WTC11 (cell line): ENCODE data around the gene SH3BP2.

Source experiments
- TF ChIP-seq, protein P1 (sequence below): sonication (generic); formaldehyde crosslinking; IDR thresholded peaks from 2 replicates; pipeline ENCODE4 v1.8.0; 2022; ENCODE audit warnings: mild to moderate bottlenecking, missing genetic modification reagents
- TF ChIP-seq, protein P2 (sequence below): fragments of 200-600 bp; IDR thresholded peaks from 2 replicates; pipeline ENCODE4 v1.8.0; 2022; ENCODE audit warnings: antibody characterized with exemption

DNA sequence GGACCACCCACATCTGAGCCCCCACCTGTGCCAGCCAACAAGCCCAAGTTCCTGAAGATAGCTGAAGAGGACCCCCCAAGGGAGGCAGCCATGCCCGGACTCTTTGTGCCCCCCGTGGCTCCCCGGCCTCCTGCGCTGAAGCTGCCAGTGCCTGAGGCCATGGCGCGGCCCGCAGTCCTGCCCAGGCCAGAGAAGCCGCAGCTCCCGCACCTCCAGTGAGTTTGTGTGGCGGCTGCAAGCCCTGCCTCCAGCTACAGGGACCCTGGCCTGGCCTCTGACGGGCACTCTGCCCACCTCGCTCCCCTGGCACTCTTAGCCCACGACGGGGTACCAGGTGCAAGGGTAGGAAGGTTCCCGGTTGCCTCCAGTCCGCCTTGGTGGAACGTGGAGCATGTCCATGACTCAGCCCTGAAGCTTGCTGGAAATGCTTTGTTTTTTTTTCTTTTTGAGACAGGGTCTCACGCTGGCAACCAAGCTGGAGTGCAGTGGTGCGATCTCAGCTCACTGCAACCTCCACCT, 37.1 kb downstream of the SH3BP2 start:
- TF ChIP-seq, protein P1, sequence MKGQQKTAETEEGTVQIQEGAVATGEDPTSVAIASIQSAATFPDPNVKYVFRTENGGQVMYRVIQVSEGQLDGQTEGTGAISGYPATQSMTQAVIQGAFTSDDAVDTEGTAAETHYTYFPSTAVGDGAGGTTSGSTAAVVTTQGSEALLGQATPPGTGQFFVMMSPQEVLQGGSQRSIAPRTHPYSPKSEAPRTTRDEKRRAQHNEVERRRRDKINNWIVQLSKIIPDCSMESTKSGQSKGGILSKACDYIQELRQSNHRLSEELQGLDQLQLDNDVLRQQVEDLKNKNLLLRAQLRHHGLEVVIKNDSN (CRISPR knock-in tag): no peak
- TF ChIP-seq, protein P2, sequence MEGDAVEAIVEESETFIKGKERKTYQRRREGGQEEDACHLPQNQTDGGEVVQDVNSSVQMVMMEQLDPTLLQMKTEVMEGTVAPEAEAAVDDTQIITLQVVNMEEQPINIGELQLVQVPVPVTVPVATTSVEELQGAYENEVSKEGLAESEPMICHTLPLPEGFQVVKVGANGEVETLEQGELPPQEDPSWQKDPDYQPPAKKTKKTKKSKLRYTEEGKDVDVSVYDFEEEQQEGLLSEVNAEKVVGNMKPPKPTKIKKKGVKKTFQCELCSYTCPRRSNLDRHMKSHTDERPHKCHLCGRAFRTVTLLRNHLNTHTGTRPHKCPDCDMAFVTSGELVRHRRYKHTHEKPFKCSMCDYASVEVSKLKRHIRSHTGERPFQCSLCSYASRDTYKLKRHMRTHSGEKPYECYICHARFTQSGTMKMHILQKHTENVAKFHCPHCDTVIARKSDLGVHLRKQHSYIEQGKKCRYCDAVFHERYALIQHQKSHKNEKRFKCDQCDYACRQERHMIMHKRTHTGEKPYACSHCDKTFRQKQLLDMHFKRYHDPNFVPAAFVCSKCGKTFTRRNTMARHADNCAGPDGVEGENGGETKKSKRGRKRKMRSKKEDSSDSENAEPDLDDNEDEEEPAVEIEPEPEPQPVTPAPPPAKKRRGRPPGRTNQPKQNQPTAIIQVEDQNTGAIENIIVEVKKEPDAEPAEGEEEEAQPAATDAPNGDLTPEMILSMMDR: no peak
